PC-3 (cell line): ENCODE measurements around the gene RPP30. TPM values are rescaled to one million over a fixed set of nuclear protein-coding genes. Genes with fewer than 3 reads are reported as not detected.

Source experiments
- ATAC-seq: fragments of 200-7000 bp; cut with Tn5 transposase; 2 replicates; pipeline ENCODE4 v1.9.1; 2020; ENCODE audit warnings: mild to moderate bottlenecking, moderate library complexity
- BruUV-seq: library from RNA; stranded (reverse); fragments of 400-500 nt; replicated peaks from 2 replicates; lab custom pipeline; 2021; lab: Mats Ljungman, UMichigan
- CTCF ChIA-PET: fragments of 300-600 bp; sonication (Branson Sonifier 250); formaldehyde crosslinking; loops from one replicate; lab custom pipeline; 2022; ENCODE audit warnings: antibody characterized with exemption; lab: Charles Lee
- POLR2A ChIA-PET: fragments of 300-600 bp; sonication (Branson Sonifier 250); formaldehyde crosslinking; loops from one replicate; lab custom pipeline; 2022; ENCODE audit warnings: antibody characterized with exemption; ENCODE audit not compliant: unreplicated experiment; lab: Charles Lee
- DNase-seq: peaks from one replicate; pipeline ENCODE4 v3.0.0-alpha.2; 2015
- H2AFZ ChIP-seq: fragments of 300-600 bp; sonication (generic); 2 replicates; pipeline ENCODE4 v1.6.0; 2016; ENCODE audit warnings: antibody characterized with exemption, low read length
- H3F3A ChIP-seq: fragments of 300-600 bp; sonication (generic); one replicate; pipeline ENCODE4 v1.6.0; 2017; ENCODE audit warnings: antibody characterized with exemption, low read length, control low read depth, mild to moderate bottlenecking; ENCODE audit not compliant: unreplicated experiment
- H3K27ac ChIP-seq: fragments of 300-600 bp; sonication (generic); 2 replicates; pipeline ENCODE4 v1.5.1; 2016; ENCODE audit warnings: mild to moderate bottlenecking, low read length
- H3K27me3 ChIP-seq: fragments of 300-600 bp; sonication (generic); 2 replicates; pipeline ENCODE4 v1.6.1; 2016; ENCODE audit warnings: low read length, mixed read lengths
- H3K36me3 ChIP-seq: fragments of 300-600 bp; sonication (generic); 2 replicates; pipeline ENCODE4 v1.6.1; 2016; ENCODE audit warnings: low read depth, mixed run types, low read length, mixed read lengths
- H3K4me1 ChIP-seq: fragments of 300-600 bp; sonication (generic); 2 replicates; pipeline ENCODE4 v1.5.1; 2016; ENCODE audit warnings: low read length; ENCODE audit not compliant: insufficient read depth
- H3K4me2 ChIP-seq: fragments of 300-600 bp; sonication (generic); 2 replicates; pipeline ENCODE4 v1.6.0; 2016; ENCODE audit warnings: low read length
- H3K4me3 ChIP-seq: fragments of 300-600 bp; sonication (generic); 2 replicates; pipeline ENCODE4 v1.5.1; 2016; ENCODE audit warnings: mild to moderate bottlenecking, low read length, mixed read lengths
- H3K79me2 ChIP-seq: fragments of 300-600 bp; sonication (generic); 2 replicates; pipeline ENCODE4 v1.6.1; 2017; ENCODE audit warnings: low read length, mixed read lengths
- H3K9ac ChIP-seq: fragments of 300-600 bp; sonication (generic); 2 replicates; pipeline ENCODE4 v1.6.0; 2016; ENCODE audit warnings: mild to moderate bottlenecking, low read length
- H3K9me2 ChIP-seq: fragments of 300-600 bp; sonication (generic); replicated peaks from 2 replicates; pipeline ENCODE4 v1.6.1; 2016; ENCODE audit warnings: mixed run types, low read length, mixed read lengths
- H3K9me3 ChIP-seq: fragments of 300-600 bp; sonication (generic); 2 replicates; pipeline ENCODE4 v1.6.1; 2016; ENCODE audit warnings: low read length, mixed read lengths
- H4K20me1 ChIP-seq: fragments of 300-600 bp; sonication (generic); 2 replicates; pipeline ENCODE4 v1.6.1; 2016; ENCODE audit warnings: low read length, mixed read lengths
- EZH2 ChIP-seq: fragments of 300-600 bp; sonication (generic); IDR thresholded peaks from one replicate; pipeline ENCODE4 v1.6.1; 2017; ENCODE audit warnings: antibody characterized with exemption, mild to moderate bottlenecking, low read length; ENCODE audit not compliant: unreplicated experiment
- EZH2phosphoT487 ChIP-seq: fragments of 300-600 bp; sonication (generic); IDR thresholded peaks from 2 replicates; pipeline ENCODE4 v1.6.1; 2018; ENCODE audit warnings: mild to moderate bottlenecking, antibody characterized with exemption, low read length, borderline replicate concordance
- intact Hi-C: fragments of 100-400 bp; cut with micrococcal nuclease; formaldehyde crosslinking; loops from 2 replicates; pipeline ENCODE4 v1.9.0; 2023
- total RNA-seq: library from RNA; depleted of rRNA; stranded (reverse); fragments of >200 nt; gene quantifications from 2 replicates; pipeline ENCODE4 v1.2.3, GENCODE V29; 2014
- TF ChIP-seq, protein P1 (sequence below): fragments of 300-600 bp; sonication (generic); conservative IDR thresholded peaks from 2 replicates; pipeline ENCODE4 v1.5.1; 2017; ENCODE audit warnings: antibody characterized with exemption, low read depth, mild to moderate bottlenecking, low read length

The RPP30 gene
- total RNA-seq, 1 experiment from 2014 or later: 57.8 TPM

DNA sequence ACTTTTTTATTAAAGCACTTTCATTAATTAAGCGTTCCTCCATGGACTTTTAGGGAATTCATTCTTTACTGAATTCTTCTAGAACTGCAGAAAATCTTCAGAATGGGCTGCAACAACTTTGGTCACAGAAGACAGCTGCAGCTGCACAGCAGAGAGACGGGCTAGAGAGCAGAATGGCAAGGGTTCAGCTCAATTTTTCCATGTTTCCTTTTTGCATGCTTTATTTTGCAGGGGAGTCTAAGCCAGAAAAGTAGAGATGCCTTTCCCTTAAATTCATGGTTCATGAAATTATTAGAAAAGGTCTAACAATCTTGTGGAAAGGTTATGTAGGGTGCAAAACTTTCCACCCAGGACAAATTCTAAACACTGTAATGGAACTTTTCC, 64.5 kb downstream of the RPP30 start:
- CTCF ChIA-PET: no interaction called here
- H3K27ac ChIP-seq: no peak overlapping the region
- H3K4me2 ChIP-seq: no peak overlapping the region

DNA sequence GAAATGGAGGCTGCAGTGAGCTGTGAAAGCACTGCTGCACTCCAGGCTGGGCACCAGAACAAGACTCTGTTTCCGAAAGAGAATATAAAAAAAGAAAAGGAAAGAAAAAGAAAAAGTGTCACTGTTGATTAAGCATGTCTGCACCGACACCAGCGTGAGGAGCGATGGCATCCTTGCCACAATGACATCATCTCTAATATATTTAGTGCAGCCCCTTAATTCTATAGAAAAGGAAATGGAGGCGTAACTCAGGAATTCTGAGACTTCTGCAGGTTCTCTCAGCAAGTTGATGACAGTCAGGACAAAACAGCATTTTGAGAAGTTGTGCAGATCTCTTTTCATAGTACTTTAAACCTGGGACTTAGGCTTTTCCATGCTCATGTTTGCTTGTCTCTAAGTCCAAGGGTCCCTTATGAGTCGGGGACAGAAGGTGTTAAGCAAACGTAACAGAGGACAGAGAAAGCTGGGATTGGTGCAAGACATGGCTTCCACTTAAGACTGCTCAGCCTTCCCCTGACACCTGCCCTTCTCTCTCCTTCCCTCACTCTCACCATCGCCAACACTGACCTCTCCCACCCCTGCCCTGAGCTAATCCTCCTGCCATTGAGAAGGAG, 66.0 kb downstream of the RPP30 start:
- H2AFZ ChIP-seq: no peak overlapping the region
- H3K4me3 ChIP-seq: no peak overlapping the region
- no peaks in the 10 kb centered on the region for H3K27me3 ChIP-seq
- H4K20me1 ChIP-seq: no peaks in the 10 kb centered on the region
- no peaks in the 10 kb centered on the region for H3K9me3 ChIP-seq
- ATAC-seq (no peak), DNase-seq (no peak)
- no peaks in the 10 kb centered on the region for H3K4me1 ChIP-seq
- H3F3A ChIP-seq: no peaks in the 10 kb centered on the region
- BruUV-seq: no TSS peak
- no peak overlapping the region for H3K4me2 ChIP-seq
- ChIA-PET POLR2A (no interaction called here), CTCF (no interaction called here)
- intact Hi-C loops: no loop called here
- TF ChIP-seq EZH2phosphoT487: no peak
- TF ChIP-seq, protein P1, sequence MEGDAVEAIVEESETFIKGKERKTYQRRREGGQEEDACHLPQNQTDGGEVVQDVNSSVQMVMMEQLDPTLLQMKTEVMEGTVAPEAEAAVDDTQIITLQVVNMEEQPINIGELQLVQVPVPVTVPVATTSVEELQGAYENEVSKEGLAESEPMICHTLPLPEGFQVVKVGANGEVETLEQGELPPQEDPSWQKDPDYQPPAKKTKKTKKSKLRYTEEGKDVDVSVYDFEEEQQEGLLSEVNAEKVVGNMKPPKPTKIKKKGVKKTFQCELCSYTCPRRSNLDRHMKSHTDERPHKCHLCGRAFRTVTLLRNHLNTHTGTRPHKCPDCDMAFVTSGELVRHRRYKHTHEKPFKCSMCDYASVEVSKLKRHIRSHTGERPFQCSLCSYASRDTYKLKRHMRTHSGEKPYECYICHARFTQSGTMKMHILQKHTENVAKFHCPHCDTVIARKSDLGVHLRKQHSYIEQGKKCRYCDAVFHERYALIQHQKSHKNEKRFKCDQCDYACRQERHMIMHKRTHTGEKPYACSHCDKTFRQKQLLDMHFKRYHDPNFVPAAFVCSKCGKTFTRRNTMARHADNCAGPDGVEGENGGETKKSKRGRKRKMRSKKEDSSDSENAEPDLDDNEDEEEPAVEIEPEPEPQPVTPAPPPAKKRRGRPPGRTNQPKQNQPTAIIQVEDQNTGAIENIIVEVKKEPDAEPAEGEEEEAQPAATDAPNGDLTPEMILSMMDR: no peak
- TF ChIP-seq EZH2: no peak
- no peaks in the 10 kb centered on the region for H3K36me3 ChIP-seq
- H3K9me2 ChIP-seq: no peaks in the 10 kb centered on the region
- H3K9ac ChIP-seq: no peak overlapping the region
- H3K27ac ChIP-seq: no peak overlapping the region
- H3K79me2 ChIP-seq: no peaks in the 10 kb centered on the region

More for the DNA sequence above, 64.5 kb downstream of the RPP30 start:
- H3K9me2 ChIP-seq: no peaks in the 10 kb centered on the region
- H3F3A ChIP-seq: no peaks in the 10 kb centered on the region
- H2AFZ ChIP-seq: no peak overlapping the region
- TF ChIP-seq EZH2phosphoT487: no peak
- POLR2A ChIA-PET: no interaction called here
- no peaks in the 10 kb centered on the region for H3K36me3 ChIP-seq
- intact Hi-C loops: no loop called here
- H4K20me1 ChIP-seq: no peaks in the 10 kb centered on the region
- H3K4me1 ChIP-seq: peaks cover 6% of the 10 kb centered on the region
- ATAC-seq (no peak), DNase-seq (no peak)
- no peak overlapping the region for H3K9ac ChIP-seq
- H3K4me3 ChIP-seq: no peak overlapping the region
- no peaks in the 10 kb centered on the region for H3K27me3 ChIP-seq
- no TSS peak for BruUV-seq
- no peaks in the 10 kb centered on the region for H3K9me3 ChIP-seq
- no peaks in the 10 kb centered on the region for H3K79me2 ChIP-seq

DNA sequence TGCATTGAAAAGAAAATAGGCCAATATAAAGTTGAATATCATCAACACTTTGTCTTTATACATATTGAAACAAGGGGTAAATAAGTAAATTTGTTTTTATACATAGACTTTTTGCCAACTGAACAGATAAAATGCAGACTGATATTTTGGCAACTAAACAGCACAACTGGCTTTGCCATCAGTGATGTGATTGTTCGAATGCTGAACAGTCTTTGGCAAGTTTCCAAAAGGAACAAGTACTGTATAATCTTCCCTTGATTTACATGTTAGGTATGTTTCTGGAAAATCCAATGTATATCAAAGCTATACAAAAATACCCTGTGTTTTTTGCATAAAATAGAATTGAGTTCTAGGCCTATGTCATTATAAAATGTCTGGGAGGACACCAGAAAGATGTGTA, 67.3 kb downstream of the RPP30 start:
- H3K79me2 ChIP-seq: no peaks in the 10 kb centered on the region
- H4K20me1 ChIP-seq: no peaks in the 10 kb centered on the region
- no peak overlapping the region for H3K4me2 ChIP-seq
- no peaks in the 10 kb centered on the region for H3K9me2 ChIP-seq
- H3K27me3 ChIP-seq: no peaks in the 10 kb centered on the region
- H3F3A ChIP-seq: no peaks in the 10 kb centered on the region
- H3K9me3 ChIP-seq: no peaks in the 10 kb centered on the region
- no peak overlapping the region for H3K27ac ChIP-seq
- H3K9ac ChIP-seq: no peak overlapping the region
- ATAC-seq: no peak
- intact Hi-C loops: no loop called here
- TF ChIP-seq, protein P1: no peak
- no peak for TF ChIP-seq EZH2
- no peak for TF ChIP-seq EZH2phosphoT487
- H2AFZ ChIP-seq: no peak overlapping the region
- no peaks in the 10 kb centered on the region for H3K36me3 ChIP-seq
- no TSS peak for BruUV-seq
- ChIA-PET CTCF (no interaction called here), POLR2A (no interaction called here)
- DNase-seq: no peak
- H3K4me3 ChIP-seq: no peak overlapping the region
- H3K4me1 ChIP-seq: no peaks in the 10 kb centered on the region
